Femur (tissue), 1 donor: ENCODE measurements around the gene NGDN.
"Not testable (repeated sequence)": the region's sequence is repeated elsewhere in the genome, so short reads cannot be mapped to it uniquely, and the experiment has no call there.

Experiments used
- DNase-seq: peaks from one replicate; pipeline ENCODE4 v3.0.0-alpha.2; 2017

The NGDN gene, protein sequence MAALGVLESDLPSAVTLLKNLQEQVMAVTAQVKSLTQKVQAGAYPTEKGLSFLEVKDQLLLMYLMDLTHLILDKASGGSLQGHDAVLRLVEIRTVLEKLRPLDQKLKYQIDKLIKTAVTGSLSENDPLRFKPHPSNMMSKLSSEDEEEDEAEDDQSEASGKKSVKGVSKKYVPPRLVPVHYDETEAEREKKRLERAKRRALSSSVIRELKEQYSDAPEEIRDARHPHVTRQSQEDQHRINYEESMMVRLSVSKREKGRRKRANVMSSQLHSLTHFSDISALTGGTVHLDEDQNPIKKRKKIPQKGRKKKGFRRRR

DNA sequence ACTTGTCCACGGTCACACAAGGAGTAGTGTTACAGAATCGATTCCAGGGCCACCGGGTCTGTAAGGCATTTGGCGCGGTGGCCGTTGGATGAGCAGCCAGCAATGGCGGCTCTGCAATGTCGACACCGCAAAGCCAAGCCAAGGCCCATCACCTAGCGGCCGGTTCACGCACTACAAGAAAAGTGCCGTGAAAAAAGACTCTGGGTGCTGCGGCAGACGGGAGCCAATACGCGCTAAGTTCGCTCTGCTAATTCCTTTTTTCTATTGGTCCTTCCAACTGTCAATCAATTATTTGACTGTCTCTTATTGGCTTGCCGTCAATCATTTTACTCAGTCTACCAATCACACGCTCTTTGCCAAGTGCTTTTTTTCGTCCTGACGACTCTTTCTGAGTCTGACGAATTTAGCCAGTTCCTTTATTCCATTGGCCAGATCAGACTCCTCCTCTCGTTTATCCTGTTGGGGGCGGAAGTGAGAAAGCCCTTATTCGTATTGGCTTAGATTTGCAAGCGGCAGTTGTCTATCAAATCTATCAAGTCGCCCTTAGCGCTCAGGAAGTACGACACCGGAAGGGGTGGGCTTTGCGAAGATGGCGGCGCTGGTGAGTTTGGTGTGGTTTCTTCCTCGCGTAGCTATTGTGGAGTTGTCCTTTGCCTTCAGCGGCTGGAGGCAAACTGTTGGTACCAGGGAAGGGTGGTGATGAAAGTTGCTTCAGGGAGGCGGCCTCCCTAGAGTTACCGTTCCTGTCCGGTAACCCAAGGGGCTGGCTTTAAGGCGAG is at the start of gene NGDN:
Gene NGDN, plus strand, starts transcription at position 577 of the 779 bp plus-strand sequence. Its CDS starts 13 bp downstream, at position 590.
- peak; percentile 97 for DNase-seq

DNA sequence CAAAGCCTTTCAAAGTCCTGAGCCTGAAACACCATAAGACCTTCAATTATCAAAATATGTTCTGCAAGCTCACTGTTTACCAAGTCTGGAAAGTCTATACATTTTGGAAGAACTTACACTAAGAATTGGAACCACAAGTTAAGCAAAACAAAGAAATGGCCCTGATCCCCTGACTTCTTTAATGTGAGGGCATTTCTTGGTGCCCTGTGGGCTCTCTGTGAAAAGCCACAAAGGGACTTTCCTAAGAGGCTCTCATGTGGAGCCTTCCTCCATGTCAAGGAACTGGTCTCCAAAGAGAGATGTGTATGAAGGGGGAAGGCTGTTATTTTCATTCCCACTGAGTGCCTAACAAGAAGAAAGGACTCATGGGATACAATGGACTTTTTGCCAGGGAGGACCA is 47.9 kb upstream of the NGDN start:
- no peak for DNase-seq

DNA sequence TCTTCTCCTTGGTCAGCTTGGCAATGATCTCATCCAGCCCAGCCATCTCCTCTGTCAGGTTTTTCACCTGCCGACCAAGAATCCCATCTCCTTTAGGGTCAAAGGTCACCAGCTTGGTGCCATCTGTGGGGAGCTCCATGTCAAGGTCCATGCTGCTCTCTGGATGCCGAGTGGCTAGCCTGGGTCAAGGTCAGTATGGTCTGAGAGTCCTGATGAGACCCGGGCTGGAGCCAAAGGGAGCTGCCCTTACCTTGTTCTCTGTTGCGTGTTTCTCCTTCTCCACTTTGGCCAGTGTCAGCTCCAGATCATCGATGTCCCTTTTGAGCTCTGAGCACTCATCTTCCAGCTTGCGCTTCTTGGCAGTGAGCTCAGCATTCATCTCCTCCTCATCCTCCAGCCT is 45.8 kb upstream of the NGDN start:
- DNase-seq: no peak

DNA sequence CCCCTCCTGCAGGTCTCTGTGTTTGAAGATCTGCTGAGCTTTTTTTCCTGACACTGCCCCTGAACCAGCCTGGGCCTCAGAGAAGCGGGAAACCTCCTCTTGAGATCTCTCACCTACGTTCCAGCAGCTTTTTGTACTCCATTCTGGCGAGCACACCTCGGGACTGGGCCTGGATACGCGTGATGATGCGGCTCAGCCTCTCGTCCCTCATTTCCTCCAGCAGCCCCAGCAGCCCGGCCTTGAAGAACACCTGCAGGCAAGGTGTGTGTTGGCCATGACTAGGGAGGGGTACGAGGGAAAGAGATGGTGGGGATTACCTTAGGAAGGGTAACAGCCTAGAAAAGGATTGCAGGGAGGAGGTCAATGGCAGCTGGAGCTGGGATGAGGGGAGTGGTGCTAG is 44.3 kb upstream of the NGDN start:
- no peak for DNase-seq

DNA sequence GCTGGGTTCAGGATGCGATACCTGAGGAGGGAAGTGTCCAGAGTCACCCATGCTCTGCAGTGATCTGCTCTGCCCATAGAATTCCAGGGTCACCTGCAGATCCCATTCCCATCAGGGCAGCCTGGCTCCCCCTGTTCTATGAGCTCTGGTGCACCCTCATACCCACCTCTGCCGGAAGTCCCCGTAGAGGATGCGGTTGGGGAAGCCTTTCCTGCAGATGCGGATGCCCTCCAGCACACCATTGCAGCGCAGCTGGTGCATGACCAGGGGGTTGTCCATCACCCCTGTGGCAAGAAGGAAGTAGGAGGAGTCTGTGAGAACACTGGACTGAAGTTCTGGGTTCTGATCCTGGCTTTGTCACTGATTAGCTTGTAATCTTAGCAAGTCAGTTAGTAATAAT is 43.7 kb upstream of the NGDN start:
- DNase-seq: not testable (repeated sequence)

DNA sequence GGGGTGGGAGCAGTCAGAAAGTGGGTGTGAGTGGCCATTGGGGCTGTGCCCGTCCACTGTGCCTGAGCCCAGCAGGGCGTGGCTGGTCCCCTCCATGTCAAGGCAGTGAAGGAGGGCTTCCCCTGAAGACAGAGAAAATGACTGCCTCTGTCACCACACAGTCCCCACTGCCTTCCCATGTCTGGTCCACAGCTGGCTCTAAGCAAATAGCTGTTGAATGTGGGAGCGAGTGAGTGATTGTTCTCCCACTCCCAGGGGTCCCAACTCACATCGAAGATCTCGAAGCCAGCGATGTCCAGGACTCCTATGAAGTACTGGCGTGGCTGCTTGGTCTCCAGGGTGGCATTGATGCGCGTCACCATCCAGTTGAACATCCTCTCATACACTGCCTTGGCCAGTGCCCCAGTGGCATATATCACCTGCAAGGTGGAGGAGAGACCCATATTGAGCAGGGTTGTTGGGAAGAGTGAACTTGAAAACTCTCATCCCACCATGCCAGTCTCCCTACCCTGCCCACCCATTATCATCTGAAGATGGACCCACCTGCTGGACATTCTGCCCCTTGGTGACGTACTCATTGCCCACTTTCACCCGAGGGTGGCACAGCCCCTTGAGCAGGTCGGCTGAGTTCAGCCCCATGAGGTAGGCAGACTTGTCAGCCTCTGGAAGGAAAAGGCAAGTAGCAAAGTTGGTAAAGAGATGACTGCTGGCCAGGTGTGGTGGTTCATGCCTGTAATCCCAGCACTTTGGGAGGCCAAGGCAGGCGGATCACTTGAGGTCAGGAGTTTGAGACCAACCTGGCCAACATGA is 40.6 kb upstream of the NGDN start:
- no peak for DNase-seq

DNA sequence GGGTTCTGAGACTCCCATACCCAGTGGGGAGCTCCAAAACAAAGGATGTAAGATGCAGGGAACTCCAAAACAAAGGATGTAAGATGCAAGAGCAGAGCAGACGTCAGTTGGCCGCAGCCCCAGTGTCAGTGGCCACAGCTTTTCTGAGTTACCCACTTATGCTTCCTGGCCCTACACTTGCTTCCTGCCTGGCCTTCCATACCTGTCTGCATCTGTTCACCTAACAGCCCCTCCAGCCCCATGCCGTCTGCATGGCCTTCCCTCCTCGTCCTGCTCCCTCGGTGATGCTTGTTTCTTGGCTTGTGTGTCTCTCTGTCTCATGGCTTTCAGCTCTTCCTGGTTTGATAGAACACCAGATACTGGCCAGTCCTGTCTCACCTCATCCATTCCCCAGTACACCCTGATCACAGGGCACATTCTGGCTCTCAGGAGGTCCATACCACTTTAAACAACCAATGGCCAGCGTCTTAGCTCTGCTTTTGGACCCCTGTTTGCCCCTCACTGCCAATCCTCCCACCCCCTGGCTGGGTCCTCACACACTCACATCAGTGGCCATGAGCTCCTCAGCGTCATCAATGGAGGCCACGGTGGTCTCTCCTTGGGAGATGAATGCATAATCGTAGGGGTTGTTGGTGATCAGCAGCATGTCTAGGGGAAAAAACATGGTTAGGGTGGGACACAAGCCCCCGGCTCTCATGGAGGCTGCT is 39.3 kb upstream of the NGDN start:
- DNase-seq: peak; percentile 3

DNA sequence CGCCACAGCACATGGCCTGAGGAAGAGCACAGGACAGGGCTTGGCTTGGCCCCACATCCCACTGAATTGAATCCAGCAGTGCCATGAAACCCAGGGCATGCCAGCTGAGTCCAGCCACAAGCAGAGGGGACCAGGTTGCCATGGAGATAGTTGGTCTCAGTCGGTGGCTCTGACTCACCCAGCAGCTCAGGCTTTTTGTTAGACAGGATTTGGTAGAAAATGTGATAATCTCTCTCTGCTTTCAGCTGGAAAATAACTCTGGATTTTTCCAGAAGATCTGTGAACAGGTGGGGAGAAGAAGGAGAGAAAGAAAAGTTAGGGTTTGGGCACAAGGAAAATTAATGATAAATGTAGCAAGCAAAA is 38.8 kb upstream of the NGDN start:
- peak; percentile 41 for DNase-seq

DNA sequence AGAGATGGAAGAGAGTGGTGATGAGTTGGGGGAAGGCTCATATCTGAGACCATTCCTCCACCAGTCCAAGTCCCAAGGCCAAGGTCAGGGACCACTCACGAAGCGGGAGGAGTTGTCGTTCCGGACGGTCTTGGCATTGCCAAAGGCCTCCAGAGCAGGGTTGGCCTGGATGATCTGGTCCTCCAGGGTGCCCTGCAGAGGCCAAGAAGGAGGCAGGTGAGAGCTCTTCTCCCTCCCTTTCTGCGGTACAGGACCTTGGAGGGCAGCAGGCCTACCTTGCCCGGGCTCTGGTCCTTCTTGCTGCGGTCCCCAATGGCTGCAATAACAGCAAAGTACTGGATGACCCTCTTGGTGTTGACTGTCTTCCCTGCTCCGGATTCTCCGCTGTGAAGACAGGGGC is 38.0 kb upstream of the NGDN start:
- peak; percentile 4 for DNase-seq

DNA sequence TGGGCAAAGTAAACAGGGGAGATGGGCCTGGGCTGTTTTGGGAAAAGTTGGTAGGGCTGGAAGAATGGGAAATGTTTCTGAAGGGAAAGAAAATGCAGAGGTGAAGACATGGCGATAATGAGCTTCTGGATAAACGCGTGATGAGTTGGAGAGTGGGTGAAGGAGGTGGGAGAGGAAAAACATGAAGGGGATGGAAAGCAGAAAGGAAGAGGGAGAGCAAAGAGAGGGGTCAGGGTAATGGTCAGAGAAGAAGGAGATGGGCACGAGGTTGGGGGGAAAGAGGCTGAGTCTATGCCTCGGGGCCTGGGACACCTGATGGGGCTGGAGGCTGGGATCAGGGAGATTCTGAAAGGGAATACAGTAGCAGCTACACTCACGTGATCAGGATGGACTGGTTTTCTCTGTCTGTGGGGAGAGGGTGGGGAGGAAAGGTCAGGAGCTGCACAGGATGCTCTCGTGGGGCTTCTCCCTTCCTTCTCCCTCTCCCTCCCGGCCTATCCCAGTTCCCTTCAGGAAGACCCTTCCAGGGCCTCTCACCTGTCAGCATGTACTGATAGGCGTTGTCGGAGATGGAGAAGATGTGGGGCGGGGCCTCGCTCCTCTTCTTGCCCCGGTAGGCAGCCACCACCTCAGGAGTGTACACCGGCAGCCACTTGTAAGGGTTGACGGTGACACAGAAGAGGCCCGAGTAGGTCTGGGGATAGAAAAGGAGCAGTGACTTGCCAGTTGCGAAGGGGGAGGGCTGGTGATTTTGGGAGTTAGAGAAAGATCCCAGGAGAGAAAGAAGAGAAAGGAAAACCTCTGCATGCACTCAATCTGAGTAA is 37.2 kb upstream of the NGDN start:
- DNase-seq: peak; percentile 12

DNA sequence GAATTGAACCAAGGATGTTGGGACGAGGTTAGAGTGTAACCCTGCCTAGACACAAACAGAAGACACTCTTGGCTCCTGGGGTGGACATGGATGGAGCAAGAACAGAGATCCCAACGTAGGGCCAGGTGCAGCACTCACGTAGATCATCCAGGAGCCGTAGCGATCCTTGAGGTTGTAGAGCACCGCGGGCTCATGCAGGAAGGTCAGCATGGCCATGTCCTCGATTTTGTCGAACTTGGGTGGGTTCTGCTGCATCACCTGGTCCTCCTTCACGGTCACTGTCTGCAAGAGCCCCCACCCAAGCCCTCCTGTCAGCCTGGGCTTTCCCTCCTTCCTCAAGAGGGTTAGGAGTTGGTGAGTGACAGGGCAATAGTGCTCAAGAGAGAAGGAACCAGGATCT is 36.6 kb upstream of the NGDN start:
- peak; percentile 5 for DNase-seq

DNA sequence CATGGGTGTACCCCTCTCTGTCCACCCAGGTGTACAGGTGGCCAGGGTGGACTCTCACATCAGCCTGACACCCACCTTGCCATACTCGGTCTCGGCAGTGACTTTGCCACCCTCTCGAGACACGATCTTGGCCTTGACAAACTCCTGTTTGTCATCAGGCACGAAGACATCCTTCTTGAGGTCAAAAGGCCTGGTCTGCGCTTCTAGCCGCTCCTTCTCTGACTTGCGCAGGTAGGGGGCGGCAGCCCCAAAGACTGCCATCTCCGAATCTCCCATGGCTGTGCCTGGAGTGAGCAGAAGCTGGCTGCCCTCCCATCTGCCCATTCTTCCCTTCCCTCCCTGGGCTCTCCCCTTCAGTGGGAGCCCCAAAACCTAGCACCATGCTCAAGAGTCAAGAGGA is 36.0 kb upstream of the NGDN start:
- no peak for DNase-seq

DNA sequence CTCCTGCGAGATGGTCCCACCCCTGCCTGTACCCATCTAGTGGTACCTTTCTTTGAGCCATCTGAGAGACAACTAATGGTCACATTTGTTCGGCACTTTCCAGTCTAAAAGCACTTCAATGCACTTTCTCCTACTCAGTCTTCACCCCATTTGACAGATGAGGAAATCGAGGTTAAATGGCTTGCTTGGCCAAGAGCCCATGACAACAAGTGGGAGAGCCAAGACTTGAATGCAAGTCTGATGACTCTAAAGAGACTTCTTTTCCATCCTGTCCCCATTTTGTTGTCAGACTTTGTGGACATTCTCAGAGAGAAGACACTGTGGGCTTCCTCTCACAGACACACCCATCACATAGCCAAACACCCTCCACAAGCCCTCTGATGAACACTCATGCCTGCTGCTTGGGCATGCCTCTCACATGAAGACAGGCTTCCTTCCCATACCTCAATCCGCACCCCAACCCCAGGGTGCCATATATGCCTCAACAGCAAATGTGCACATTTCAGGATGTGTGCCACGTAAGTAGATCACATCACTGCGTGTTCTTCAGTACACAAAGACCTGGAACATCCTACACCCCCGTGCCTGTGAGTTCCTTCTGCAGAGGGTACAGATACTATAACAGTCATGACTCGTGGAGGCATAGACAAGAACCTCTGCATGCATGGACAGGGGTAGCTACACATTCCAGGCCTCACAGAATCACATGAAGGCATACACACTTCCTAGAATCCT is 34.8 kb upstream of the NGDN start:
- peak; percentile 10 for DNase-seq

DNA sequence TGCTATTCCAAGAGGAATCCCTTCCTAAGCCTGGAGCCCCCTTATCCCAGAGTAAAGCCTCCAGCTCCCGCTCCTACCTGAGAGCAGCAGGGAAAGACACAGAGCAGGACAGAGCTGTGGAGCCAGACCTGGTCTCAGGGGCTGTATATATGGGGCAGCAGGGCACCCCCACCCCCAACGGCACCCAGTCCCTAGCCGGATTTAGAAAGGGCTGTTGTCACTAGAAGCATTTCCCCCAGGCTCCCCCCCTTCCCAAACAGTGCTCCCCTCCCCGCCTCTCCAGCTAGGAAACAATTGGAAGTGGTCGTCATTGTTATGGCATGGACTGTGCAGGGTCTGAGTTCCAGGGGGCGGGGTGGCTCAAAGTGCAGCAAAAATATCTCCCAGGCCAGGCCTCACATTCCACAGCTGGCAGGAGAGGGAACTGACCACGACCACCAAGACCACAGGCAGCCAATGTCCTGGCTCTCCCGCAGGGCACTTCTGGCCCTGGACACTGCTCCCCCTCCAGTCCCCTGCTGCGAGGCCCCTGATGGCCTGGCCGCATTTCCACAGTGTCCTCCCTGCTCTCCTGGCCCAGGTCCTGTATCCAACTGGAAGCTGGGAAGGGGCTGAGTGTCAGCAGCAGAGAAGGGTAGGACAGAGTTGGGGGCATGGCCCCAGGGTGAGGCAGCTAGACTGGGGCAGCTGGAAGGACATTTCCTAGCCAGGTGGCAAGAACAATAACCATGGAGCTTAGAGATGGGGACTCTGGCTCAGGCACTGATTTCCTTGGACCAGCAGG is 33.8 kb upstream of the NGDN start, which contains the start of gene MYH7:
Gene MYH7, minus strand, starts transcription at position 118 of the 784 bp plus-strand sequence. CDS start 1,928 bp downstream, outside the sequence.
- DNase-seq: peak; percentile 53

DNA sequence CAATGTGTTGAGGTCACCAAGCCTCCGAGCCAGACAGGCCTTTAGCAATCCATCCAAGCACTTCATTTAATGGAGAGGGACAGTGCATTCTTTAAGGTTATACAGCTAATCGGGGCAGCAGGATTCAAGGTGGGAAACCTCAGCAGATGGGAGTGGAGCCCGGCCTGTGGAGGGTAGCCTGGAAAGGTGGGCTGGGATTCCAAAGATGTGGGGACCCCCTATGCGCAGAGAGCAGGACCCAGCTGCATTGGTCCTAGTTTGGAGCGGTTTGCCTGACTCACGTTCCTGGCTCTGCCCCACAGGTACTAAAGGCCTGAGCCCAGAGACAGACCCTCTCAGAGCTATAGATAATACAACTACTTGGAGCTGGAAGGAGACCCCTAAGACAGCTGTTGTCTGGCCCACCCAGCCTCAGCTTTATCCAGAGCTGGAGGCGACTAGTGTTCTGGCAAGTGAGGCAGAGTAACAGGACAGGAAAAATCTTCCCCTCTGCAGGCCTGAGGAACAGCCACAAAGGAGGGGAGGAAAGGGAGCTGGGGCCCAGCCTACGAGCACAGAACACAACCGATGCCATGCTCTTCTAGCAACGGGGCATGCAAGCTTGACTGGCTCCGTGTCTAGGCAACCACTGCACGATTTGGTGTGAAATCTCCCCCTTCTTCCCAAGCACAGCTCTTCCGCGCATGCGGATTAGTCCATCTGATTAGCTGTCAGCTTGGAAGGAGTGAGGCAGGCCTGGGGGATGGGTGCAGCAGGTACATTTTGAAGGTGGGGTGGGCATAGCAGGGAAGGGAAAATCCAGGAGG is 33.0 kb upstream of the NGDN start:
- DNase-seq: peak; percentile 29

DNA sequence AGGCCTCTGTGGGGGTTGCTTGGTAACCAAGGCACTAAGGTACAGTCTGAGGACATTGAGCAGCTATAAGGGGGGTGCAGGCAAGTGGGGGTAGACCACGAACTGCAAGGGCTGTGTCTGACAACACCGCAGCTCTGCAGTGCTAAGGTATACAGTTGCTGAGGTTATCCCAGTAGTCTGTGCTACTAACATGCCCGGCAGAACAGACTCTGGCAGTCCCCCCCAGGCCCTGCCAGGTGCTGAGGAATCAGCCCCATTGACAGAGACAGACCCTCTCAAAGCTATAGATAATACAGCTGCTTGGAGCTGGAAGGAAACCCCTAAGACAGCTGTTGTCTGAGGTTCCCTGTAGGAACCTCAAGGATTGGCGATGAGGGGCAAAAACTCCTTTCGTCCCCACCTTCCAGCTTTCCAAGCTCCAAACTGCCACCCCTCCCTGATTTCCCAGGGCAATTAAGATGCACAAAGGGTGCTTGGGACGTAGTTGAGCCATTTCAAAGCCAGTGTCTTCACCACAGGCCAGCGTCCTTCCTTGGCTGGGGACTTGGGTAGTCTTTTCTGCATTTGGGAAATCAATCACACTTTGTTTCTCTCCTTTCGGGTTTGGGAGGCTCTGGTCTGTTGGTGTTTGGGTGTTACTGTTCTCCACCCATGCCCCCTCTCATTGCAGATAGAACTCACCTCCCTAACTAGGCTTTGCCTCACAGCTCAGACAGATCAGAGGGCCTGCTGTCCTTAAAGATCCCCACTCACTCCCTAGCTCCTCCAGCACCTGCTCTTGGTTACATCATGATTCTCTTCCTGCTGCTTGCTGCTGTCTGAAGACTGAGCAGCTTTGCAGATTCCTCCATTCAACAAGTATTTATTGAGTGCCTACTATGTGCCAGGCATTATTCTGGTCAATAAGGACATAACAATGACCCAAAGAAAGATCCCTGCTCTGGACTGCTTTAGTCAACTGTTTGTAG is 32.1 kb upstream of the NGDN start:
- peak; percentile 10 for DNase-seq

DNA sequence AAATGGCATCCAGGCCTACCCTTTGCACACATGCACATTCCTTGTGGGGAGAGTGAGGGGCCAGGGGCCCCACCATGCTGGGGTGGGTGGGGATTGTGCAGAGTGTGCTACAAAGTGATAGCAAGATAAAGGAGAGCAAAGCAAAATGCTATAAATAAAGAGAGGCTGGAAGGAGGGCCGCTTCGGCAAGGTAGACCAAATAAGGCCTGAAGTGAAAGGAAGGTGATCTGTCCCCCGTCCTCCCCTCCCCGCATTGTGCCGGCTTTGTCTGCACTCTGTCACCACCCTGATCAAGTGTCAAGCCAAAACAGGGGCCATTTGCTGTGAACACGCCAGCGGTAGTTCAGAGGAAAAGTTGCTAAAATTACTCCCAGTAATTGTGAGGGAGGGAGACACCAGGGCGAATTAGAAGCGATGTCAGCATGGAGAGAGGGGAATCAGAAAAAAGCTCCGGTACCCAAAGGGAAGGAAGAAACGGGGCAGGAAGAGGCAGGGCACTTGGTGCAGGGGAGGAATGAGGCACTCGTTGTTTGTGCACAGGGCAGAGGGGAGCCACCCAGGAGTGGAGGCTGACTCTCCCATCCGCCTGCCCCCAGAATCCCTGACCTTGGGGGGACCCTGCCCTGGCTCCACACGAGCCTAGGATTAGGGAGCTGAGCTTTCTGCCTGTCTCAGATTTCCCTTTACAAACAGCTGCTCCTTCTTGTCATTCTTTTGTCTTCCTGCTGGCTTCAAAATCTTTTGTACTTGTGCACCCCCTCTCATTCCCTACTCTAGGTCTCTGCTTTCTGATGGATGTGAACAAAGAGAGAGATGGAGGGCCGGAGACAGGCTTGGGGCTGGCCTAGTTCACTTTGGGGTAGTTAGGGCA is 31.2 kb upstream of the NGDN start:
- peak; percentile 28 for DNase-seq
